AG09309 (cell line): Measurements from ENCODE around the gene HMGB2.

Source experiments
- DNase-seq: peaks from one replicate; pipeline ENCODE4 v3.0.0-alpha.2; 2010; ENCODE audit warnings: low read depth
- H3K4me3 ChIP-seq: 2 replicates; pipeline ENCODE4 v1.5.1; 2011; ENCODE audit warnings: mild to moderate bottlenecking, low read depth, low read length, moderate library complexity; ENCODE audit not compliant: control insufficient read depth
- CTCF ChIP-seq: IDR thresholded peaks from 2 replicates; pipeline ENCODE4 v1.5.1; 2011; ENCODE audit warnings: mild to moderate bottlenecking, low read depth, low read length, inconsistent platforms; ENCODE audit not compliant: insufficient read depth, control insufficient read depth; ENCODE audit errors: missing control alignments

Gene HMGB2

GRCh38 chr4:173337463-173337862 lies 3.3 kb upstream of the HMGB2 start:
- no peak overlapping the region for H3K4me3 ChIP-seq
- DNase-seq = no peak
- no peak for TF ChIP-seq CTCF

GRCh38 chr4:173334891-173335752 lies 964 bp upstream of the HMGB2 start:
- H3K4me3 ChIP-seq = peak overlapping the region; percentile 79
- DNase-seq = no peak
- TF ChIP-seq CTCF = no peak

- peak overlapping the region; percentile 93 for H3K4me3 ChIP-seq
- no peak for DNase-seq
- no peak for TF ChIP-seq CTCF
Measured at GRCh38 chr4:173333658-173334084, 487 bp downstream of the HMGB2 start.

GRCh38 chr4:173332963-173333657 lies 1.0 kb downstream of the HMGB2 start:
- H3K4me3 ChIP-seq = peak overlapping the region; percentile 93
- no peak for TF ChIP-seq CTCF
- DNase-seq = no peak

GRCh38 chr4:173332021-173332487 lies 2.1 kb downstream of the HMGB2 start:
- peak overlapping the region; percentile 93 for H3K4me3 ChIP-seq
- TF ChIP-seq CTCF = no peak
- no peak for DNase-seq

- no peak for TF ChIP-seq CTCF
- no peak overlapping the region for H3K4me3 ChIP-seq
- no peak for DNase-seq
Measured at GRCh38 chr4:173330590-173330989, 3.6 kb downstream of the HMGB2 start.
